Smooth muscle cell (in vitro differentiated cells): ENCODE results near the gene ZNF236. TPM values are rescaled to one million over a fixed set of nuclear protein-coding genes. Genes with fewer than 3 reads are reported as not detected.

Experiments
- DNase-seq: peaks from one replicate; lab custom pipeline; 2025; ENCODE audit not compliant: unreplicated experiment; lab: John Stamatoyannopoulos, UW
- H2AFZ ChIP-seq: fragments of 200-600 bp; sonication (generic); 2 replicates; pipeline ENCODE4 v1.6.0; 2016; ENCODE audit warnings: antibody characterized with exemption, low read depth, mild to moderate bottlenecking
- H3F3A ChIP-seq: fragments of 200-600 bp; sonication (generic); 2 replicates; pipeline ENCODE4 v1.6.0; 2017; ENCODE audit warnings: antibody characterized with exemption, low read depth
- H3K27ac ChIP-seq: fragments of 200-600 bp; sonication (generic); 2 replicates; pipeline ENCODE4 v1.5.1; 2016; ENCODE audit warnings: low read depth, mild to moderate bottlenecking
- H3K27me3 ChIP-seq: fragments of 200-600 bp; sonication (generic); 2 replicates; pipeline ENCODE4 v1.6.1; 2016; ENCODE audit warnings: low read depth, mild to moderate bottlenecking
- H3K36me3 ChIP-seq: fragments of 200-600 bp; sonication (generic); 2 replicates; pipeline ENCODE4 v1.5.1; 2016; ENCODE audit warnings: low read depth
- H3K4me1 ChIP-seq: fragments of 200-600 bp; sonication (generic); 2 replicates; pipeline ENCODE4 v1.5.1; 2016; ENCODE audit warnings: low read depth
- H3K4me2 ChIP-seq: fragments of 200-600 bp; sonication (generic); 2 replicates; pipeline ENCODE4 v1.6.0; 2016; ENCODE audit warnings: mild to moderate bottlenecking
- H3K4me3 ChIP-seq: fragments of 200-600 bp; sonication (generic); 2 replicates; pipeline ENCODE4 v1.5.1; 2016; ENCODE audit warnings: mild to moderate bottlenecking
- H3K79me2 ChIP-seq: fragments of 200-600 bp; sonication (generic); 2 replicates; pipeline ENCODE4 v1.6.0; 2016; ENCODE audit warnings: low read depth, mild to moderate bottlenecking
- H3K9ac ChIP-seq: fragments of 200-600 bp; sonication (generic); 2 replicates; pipeline ENCODE4 v1.6.0; 2016; ENCODE audit warnings: low read depth
- H3K9me3 ChIP-seq: fragments of 200-600 bp; sonication (generic); replicated peaks from 2 replicates; pipeline ENCODE4 v1.5.1; 2016; ENCODE audit warnings: low read depth
- H4K20me1 ChIP-seq: fragments of 200-600 bp; sonication (generic); 2 replicates; pipeline ENCODE4 v1.6.0; 2016; ENCODE audit warnings: low read depth
- CTCF ChIP-seq: fragments of 200-600 bp; sonication (generic); IDR thresholded peaks from 2 replicates; pipeline ENCODE4 v1.5.1; 2017; ENCODE audit warnings: borderline replicate concordance, mild to moderate bottlenecking, antibody characterized with exemption; ENCODE audit not compliant: insufficient read depth, poor library complexity, severe bottlenecking
- WGBS: methylation state at CpG from one replicate; pipeline ENCODE4 v1.1.7; 2016; ENCODE audit warnings: low lambda C conversion rate; 5-methylcytosine and 5-hydroxymethylcytosine counted together
- polyA plus RNA-seq: library from polyadenylated mRNA; unstranded; fragments of >200 nt; fragmentation: Nextera tagmentation; extraction: Ambion mirVana; gene quantifications from 2 replicates; pipeline ENCODE4 v1.2.1, GENCODE V29; 2016
- total RNA-seq: library from RNA; depleted of rRNA; stranded (reverse); fragments of >200 nt; gene quantifications from 2 replicates; pipeline ENCODE4 v1.2.3, GENCODE V29; 2014

Gene ZNF236
- total and polyA plus RNA-seq, 2 experiments from 2014 or later = 4.1 to 6.2 TPM

- Histone ChIP-seq H3K27ac (no peak overlapping the region), H2AFZ (no peak overlapping the region), H3K4me1 (no peaks in the 10 kb centered on the region), H4K20me1 (no peaks in the 10 kb centered on the region), H3F3A (no peaks in the 10 kb centered on the region), H3K79me2 (no peaks in the 10 kb centered on the region), H3K36me3 (no peaks in the 10 kb centered on the region), H3K27me3 (peaks cover 2% of the 10 kb centered on the region), H3K9me3 (no peaks in the 10 kb centered on the region), H3K4me3 (no peak overlapping the region), H3K9ac (no peak overlapping the region), H3K4me2 (no peak overlapping the region)
- TF ChIP-seq CTCF = no peak
- DNase-seq = no peak
- WGBS = 72% methylated on average over 12 of the region's 12 CpGs
These were observed 184.9 kb downstream of the ZNF236 start for GRCh38 chr18:77007251-77007650.

- no peak overlapping the region for H3K4me2 ChIP-seq
- H2AFZ ChIP-seq = no peak overlapping the region
- H3F3A ChIP-seq = no peaks in the 10 kb centered on the region
- no peak for TF ChIP-seq CTCF
- WGBS = 93% methylated on average over 13 of the region's 13 CpGs
- no peaks in the 10 kb centered on the region for H4K20me1 ChIP-seq
- no peak overlapping the region for H3K9ac ChIP-seq
- no peak overlapping the region for H3K27ac ChIP-seq
- no peak for DNase-seq
- no peak overlapping the region for H3K4me3 ChIP-seq
- H3K9me3 ChIP-seq = no peaks in the 10 kb centered on the region
- no peaks in the 10 kb centered on the region for H3K4me1 ChIP-seq
- peaks cover 2% of the 10 kb centered on the region for H3K27me3 ChIP-seq
- H3K36me3 ChIP-seq = no peaks in the 10 kb centered on the region
- no peaks in the 10 kb centered on the region for H3K79me2 ChIP-seq
These were observed 185.6 kb downstream of the ZNF236 start for GRCh38 chr18:77008006-77008405.

- H3K4me2 ChIP-seq = no peak overlapping the region
- H3K27me3 ChIP-seq = peaks cover 2% of the 10 kb centered on the region
- H3F3A ChIP-seq = no peaks in the 10 kb centered on the region
- no peak overlapping the region for H3K9ac ChIP-seq
- no peak for DNase-seq
- TF ChIP-seq CTCF = no peak
- H3K4me1 ChIP-seq = no peaks in the 10 kb centered on the region
- no peak overlapping the region for H2AFZ ChIP-seq
- H4K20me1 ChIP-seq = no peaks in the 10 kb centered on the region
- H3K9me3 ChIP-seq = no peaks in the 10 kb centered on the region
- H3K79me2 ChIP-seq = no peaks in the 10 kb centered on the region
- 96% methylated on average over 23 of the region's 23 CpGs for WGBS
- H3K27ac ChIP-seq = no peak overlapping the region
- no peak overlapping the region for H3K4me3 ChIP-seq
- no peaks in the 10 kb centered on the region for H3K36me3 ChIP-seq
These were observed 186.4 kb downstream of the ZNF236 start for GRCh38 chr18:77008576-77009315.

GRCh38 chr18:77009675-77010074, 187.3 kb downstream of the ZNF236 start:
- no peaks in the 10 kb centered on the region for H3K9me3 ChIP-seq
- H3K27ac ChIP-seq = no peak overlapping the region
- no peak overlapping the region for H3K9ac ChIP-seq
- H3F3A ChIP-seq = no peaks in the 10 kb centered on the region
- DNase-seq = no peak
- H3K4me3 ChIP-seq = no peak overlapping the region
- no peak for TF ChIP-seq CTCF
- no peaks in the 10 kb centered on the region for H3K79me2 ChIP-seq
- no peaks in the 10 kb centered on the region for H3K36me3 ChIP-seq
- H3K4me1 ChIP-seq = no peaks in the 10 kb centered on the region
- peaks cover under 1% of the 10 kb centered on the region for H3K27me3 ChIP-seq
- no peak overlapping the region for H2AFZ ChIP-seq
- H3K4me2 ChIP-seq = no peak overlapping the region
- H4K20me1 ChIP-seq = no peaks in the 10 kb centered on the region
- WGBS = 94% methylated on average over 19 of the region's 19 CpGs
